Adrenal gland (tissue), 12 donors: ENCODE data around the gene DDX59. TPM values are rescaled to one million over a fixed set of nuclear protein-coding genes. Genes with fewer than 3 reads are reported as not detected.

Experiments
- DNase-seq, 7 donors: peaks; one replicate each; pipeline ENCODE4 v3.0.0-alpha.2; 2019 to 2020
- H3K27ac ChIP-seq, 5 donors: fragments of 200-600 bp; sonication (generic) in 4 of 5; 1 replicate in 3 of 5; 2 replicates in 2 of 5; pipeline versions ENCODE4 v1.5.1 to v1.8.0; 2016 to 2020; ENCODE audit warnings: mild to moderate bottlenecking in 1 of 5
- H3K27me3 ChIP-seq: fragments of 200-600 bp; 2 replicates; pipeline ENCODE4 v1.8.0; 2021
- H3K36me3 ChIP-seq, 2 donors: fragments of 200-600 bp; replicated peaks in 1 of 2; 1 replicate in 1 of 2; 2 replicates in 1 of 2; pipeline versions ENCODE4 v1.5.1 to v1.8.0; 2018 to 2022
- H3K4me1 ChIP-seq, 2 donors: fragments of 200-600 bp; replicated peaks in 1 of 2; 1 replicate in 1 of 2; 2 replicates in 1 of 2; pipeline versions ENCODE4 v1.5.1 to v1.8.0; 2018 to 2021
- H3K4me3 ChIP-seq, 4 donors: fragments of 200-600 bp; sonication (generic) in 3 of 4; one replicate each; pipeline ENCODE4 v1.5.1; 2016 to 2018
- H3K9me3 ChIP-seq, 3 donors: fragments of 200-600 bp; sonication (generic) in 1 of 3; replicated peaks in 1 of 3; 1 replicate in 2 of 3; 2 replicates in 1 of 3; pipeline versions ENCODE4 v1.5.1 to v1.8.0; 2016 to 2021
- CTCF ChIP-seq, 6 experiments: fragments of 450-650 bp in 4 of 6; fragments of 200-600 bp in 2 of 6; sonication (generic) in 1 of 6; IDR thresholded peaks; 1 replicate in 5 of 6; 2 replicates in 1 of 6; pipeline versions ENCODE4 v1.5.1 to v1.8.0; 2016 to 2021; ENCODE audit warnings: antibody characterized with exemption in 6 of 6, mild to moderate bottlenecking in 2 of 6, moderate library complexity in 1 of 6
- POLR2A ChIP-seq, 2 donors: fragments of 450-650 bp; IDR thresholded peaks; one replicate each; pipeline ENCODE4 v1.6.1; 2017; ENCODE audit warnings: antibody characterized with exemption in 2 of 2, mild to moderate bottlenecking in 2 of 2, moderate library complexity in 1 of 2
- WGBS, 4 donors: extraction: QIAGEN DNeasy Blood & Tissue Kit in 2 of 4; methylation state at CpG; one replicate each; pipeline versions ENCODE4 v1.1.5 to v1.1.7; 2013 to 2017; 5-methylcytosine and 5-hydroxymethylcytosine counted together
- intact Hi-C, 2 donors: fragments of 100-400 bp; cut with DNase I; formaldehyde crosslinking; loops; one replicate each; pipeline versions ENCODE4 v1.14.1 to v1.15.0; 2022 to 2023
- polyA plus RNA-seq, 3 donors: library from polyadenylated mRNA; stranded (reverse); fragments of 200-250 nt in 2 of 3; fragments of 350-450 nt in 1 of 3; fragmentation: Illumina TruSeq in 1 of 3; extraction: RNeasy Lipid Tissue Mini Kit (QIAGEN cat#74804) in 1 of 3; gene quantifications; one replicate each; pipeline ENCODE4 v1.2.3, GENCODE V29; 2013 to 2014
- total RNA-seq, 9 donors: library from RNA; depleted of rRNA in 4 of 9; stranded (reverse); fragments of >200 nt in 4 of 9; fragments of 120-200 nt in 1 of 9; fragmentation: NEBNext Ultra II Directional in 1 of 9; extraction: Animal tissue kit (Norgen Biotek cat#: 25700) in 1 of 9; gene quantifications; one replicate each; pipeline versions ENCODE4 v1.1.0 to v1.2.4, GENCODE V29; 2013 to 2023
- donor health status: healthy with polysubstance abuse.
- donor health status: Bipolar disorder and iron deficiency.
- donor health status: DM: yes; HTN: yes; CAD: no.
- donor health status: DM: no; HTN: no; CAD: no.
- donor health status: DM: no; HTN: no; CAD: no.
- donor health status: DM: yes; HTN: yes; CAD: no.

DDX59 gene
- total and polyA plus RNA-seq, 12 donors, result 13.5 to 46.1 (median 25.1) TPM

GRCh38 chr1:200704986-200705500 lies 35.3 kb upstream of the DDX59 start:
- no peaks in the 10 kb centered on the region for H3K27me3 ChIP-seq
- no peak for TF ChIP-seq POLR2A (IDR thresholded peaks at IDR 0.05)
- no peak for TF ChIP-seq CTCF (IDR thresholded peaks at IDR 0.05)
- H3K9me3 ChIP-seq, result no peaks in the 10 kb centered on the region
- no peaks in the 10 kb centered on the region for H3K36me3 ChIP-seq
- intact Hi-C loops, result no loop called here
- no peak for DNase-seq
- 66 to 71% (median 70%) methylated on average over 3 of the region's 3 CpGs for WGBS, 4 donors
- H3K27ac ChIP-seq, result no peak overlapping the region
- no peak overlapping the region for H3K4me3 ChIP-seq
- H3K4me1 ChIP-seq, result peaks cover 0 to 7% of the 10 kb centered on the region in 2 donors

DNA sequence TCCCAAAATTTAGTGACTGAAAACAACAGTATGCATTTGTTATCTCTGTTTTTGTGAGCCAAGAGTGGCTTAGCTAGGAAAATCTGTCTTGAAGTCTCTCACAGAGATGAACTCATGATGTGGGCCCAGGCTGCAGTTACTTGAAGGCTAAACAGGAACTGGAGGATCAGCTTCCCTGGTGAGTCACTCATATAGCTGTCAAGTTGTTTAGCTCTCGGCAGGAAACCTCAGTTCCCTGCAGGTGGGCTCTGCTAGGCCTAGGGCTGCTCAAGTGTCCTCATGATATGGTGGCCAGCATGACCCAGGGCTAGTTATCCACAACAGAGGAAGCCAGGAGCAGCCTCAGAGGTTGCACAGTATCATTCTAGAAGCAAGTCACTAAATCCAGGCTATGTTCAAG lies 30.2 kb upstream of the DDX59 start:
- intact Hi-C loops, result no loop called here
- Histone ChIP-seq H3K27ac (no peak overlapping the region), H3K4me1 (no peaks in the 10 kb centered on the region), H3K4me3 (no peak overlapping the region), H3K27me3 (no peaks in the 10 kb centered on the region), H3K36me3 (no peaks in the 10 kb centered on the region), H3K9me3 (no peaks in the 10 kb centered on the region)
- no peak for DNase-seq
- TF ChIP-seq CTCF (IDR thresholded peaks at IDR 0.05) (no peak), POLR2A (IDR thresholded peaks at IDR 0.05) (no peak)
- 27 to 86% (median 65%) methylated on average over 1 of the region's 1 CpG for WGBS, 4 donors

DNA sequence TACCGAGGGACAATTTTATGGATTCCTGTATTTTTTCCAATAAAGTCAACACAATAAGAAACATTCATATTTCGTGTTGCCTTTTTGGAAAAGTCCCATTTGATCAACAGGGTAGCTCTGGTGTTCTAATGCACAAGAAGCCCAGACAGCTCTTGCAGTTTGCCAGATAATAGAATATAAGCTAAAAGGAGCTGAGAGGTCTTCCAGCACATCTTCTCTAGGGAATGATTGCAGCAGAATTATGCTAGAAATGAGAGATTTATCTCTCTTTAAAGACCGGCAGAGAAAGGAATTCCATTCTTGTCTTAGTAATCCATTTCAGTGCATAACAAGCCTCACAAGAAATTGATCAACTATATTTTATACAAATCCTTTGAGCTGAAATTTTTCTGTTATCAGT lies 25.0 kb upstream of the DDX59 start:
- WGBS, 4 donors, result 48 to 62% (median 60%) methylated on average over 3 of the region's 3 CpGs
- Histone ChIP-seq H3K27me3 (no peaks in the 10 kb centered on the region), H3K36me3 (no peaks in the 10 kb centered on the region), H3K4me3 (no peak overlapping the region), H3K4me1 (no peaks in the 10 kb centered on the region), H3K27ac (no peak overlapping the region), H3K9me3 (no peaks in the 10 kb centered on the region)
- intact Hi-C loops, result no loop called here
- TF ChIP-seq CTCF (IDR thresholded peaks at IDR 0.05), result no peak
- TF ChIP-seq POLR2A (IDR thresholded peaks at IDR 0.05), result no peak
- no peak for DNase-seq

GRCh38 chr1:200693327-200693726 lies 23.6 kb upstream of the DDX59 start:
- Histone ChIP-seq H3K36me3 (no peaks in the 10 kb centered on the region), H3K4me3 (no peak overlapping the region), H3K27ac (no peak overlapping the region), H3K4me1 (no peaks in the 10 kb centered on the region), H3K9me3 (no peaks in the 10 kb centered on the region), H3K27me3 (no peaks in the 10 kb centered on the region)
- intact Hi-C loops, result no loop called here
- TF ChIP-seq CTCF (IDR thresholded peaks at IDR 0.05), result no peak
- no peak for DNase-seq
